Breast epithelium (tissue), 3 donors: ENCODE measurements around the gene NOS1AP.

ENCODE experiments used
- POLR2A ChIP-seq: fragments of 450-650 bp; IDR thresholded peaks from one replicate; pipeline ENCODE4 v1.6.1; 2016; ENCODE audit warnings: antibody characterized with exemption, mild to moderate bottlenecking, moderate library complexity
- TF ChIP-seq, protein P1 (sequence below), 3 donors: fragments of 450-650 bp; IDR thresholded peaks; one replicate each; pipeline ENCODE4 v1.5.1; 2016 to 2017; ENCODE audit warnings: antibody characterized with exemption in 3 of 3, mild to moderate bottlenecking in 3 of 3, moderate library complexity in 3 of 3

DNA sequence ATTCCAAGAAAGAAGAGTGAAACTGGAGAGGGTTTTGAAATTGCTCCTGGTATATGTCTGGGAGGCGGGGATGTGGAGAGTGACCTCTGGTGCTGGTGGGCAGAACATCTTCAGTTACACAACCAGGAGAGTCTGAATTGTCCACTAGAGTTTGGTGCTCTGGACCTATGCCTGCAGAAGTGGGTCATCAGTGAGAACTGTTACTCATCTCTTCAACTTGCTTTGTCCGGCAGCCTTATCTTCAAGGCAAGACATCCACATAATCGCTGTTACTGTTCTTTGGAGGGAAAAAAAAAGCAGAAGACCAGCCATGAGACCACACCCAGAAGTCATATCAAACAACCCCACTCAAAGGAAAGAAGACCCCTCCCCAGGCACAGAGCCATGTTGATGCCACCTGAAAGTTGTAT, 327.6 kb downstream of the NOS1AP start:
- TF ChIP-seq, protein P1, sequence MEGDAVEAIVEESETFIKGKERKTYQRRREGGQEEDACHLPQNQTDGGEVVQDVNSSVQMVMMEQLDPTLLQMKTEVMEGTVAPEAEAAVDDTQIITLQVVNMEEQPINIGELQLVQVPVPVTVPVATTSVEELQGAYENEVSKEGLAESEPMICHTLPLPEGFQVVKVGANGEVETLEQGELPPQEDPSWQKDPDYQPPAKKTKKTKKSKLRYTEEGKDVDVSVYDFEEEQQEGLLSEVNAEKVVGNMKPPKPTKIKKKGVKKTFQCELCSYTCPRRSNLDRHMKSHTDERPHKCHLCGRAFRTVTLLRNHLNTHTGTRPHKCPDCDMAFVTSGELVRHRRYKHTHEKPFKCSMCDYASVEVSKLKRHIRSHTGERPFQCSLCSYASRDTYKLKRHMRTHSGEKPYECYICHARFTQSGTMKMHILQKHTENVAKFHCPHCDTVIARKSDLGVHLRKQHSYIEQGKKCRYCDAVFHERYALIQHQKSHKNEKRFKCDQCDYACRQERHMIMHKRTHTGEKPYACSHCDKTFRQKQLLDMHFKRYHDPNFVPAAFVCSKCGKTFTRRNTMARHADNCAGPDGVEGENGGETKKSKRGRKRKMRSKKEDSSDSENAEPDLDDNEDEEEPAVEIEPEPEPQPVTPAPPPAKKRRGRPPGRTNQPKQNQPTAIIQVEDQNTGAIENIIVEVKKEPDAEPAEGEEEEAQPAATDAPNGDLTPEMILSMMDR (IDR thresholded peaks at IDR 0.05), result no peak
- no peak for TF ChIP-seq POLR2A
